Activated gamma-delta T cell treated with anti-CD3 and anti-CD28 coated beads, Interleukin-2, amount 50 U/mL, for 16 hours (primary cell): ENCODE results near the gene CDCP1.
"Not testable (repeated sequence)": the region's sequence is repeated elsewhere in the genome, so short reads cannot be mapped to it uniquely, and the experiment has no call there.

Experiments used
- DNase-seq: peaks from one replicate; pipeline ENCODE4 v3.0.0-alpha.2; 2020; ENCODE audit warnings: low read depth

Gene CDCP1

DNA sequence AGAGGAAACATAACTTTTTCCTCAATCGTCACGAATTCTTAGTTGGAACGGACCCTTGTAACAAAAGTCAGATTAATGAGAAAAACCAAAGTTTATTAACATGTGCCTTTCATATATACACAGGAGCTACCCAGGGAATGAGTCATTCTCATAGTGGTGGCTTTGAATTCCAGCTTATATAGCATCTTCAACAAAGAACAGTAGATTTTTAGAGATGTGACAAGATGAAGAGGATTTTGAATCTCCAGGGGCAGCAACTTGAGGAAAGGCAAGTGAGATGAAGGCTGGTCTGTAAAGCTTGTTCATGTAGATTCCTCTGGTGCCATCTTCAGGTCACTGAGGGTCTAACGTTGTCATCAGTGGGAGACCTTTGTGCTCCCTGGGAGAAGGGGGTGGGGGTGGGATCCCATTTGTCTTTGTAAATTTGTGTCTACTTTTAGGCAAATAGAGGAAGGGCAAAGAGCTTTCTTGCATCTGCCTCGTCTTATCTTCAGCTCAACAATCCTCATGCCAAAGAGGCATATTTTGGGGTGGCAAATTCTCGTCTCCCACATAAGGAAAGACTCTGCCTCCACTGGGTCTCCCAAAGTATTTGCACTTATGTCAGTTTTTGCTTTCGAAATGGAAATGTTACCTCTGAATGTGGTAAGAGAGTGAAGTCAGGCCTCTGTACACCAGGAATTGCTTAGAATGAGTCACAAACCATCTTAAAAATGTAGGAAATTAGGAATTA, 90.6 kb downstream of the CDCP1 start:
- DNase-seq = no peak

DNA sequence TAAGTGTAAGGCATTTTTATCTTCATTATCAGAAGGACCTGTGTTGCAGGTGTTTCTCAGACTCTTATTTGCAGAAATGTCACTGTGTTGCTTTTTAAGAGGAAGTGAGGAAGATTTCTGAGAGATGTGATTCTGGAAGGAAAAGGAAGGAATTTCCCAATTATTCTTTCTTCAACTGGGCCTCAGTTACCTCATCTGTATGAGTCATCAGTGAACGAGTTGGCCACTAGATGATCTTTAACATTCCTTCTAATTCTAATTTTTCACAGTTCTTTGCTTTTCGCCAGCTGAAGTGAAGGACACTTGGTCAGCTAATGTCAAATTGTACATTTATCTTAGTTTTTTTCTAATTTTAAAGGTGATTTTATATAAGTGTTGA, 91.2 kb downstream of the CDCP1 start:
- DNase-seq = no peak

DNA sequence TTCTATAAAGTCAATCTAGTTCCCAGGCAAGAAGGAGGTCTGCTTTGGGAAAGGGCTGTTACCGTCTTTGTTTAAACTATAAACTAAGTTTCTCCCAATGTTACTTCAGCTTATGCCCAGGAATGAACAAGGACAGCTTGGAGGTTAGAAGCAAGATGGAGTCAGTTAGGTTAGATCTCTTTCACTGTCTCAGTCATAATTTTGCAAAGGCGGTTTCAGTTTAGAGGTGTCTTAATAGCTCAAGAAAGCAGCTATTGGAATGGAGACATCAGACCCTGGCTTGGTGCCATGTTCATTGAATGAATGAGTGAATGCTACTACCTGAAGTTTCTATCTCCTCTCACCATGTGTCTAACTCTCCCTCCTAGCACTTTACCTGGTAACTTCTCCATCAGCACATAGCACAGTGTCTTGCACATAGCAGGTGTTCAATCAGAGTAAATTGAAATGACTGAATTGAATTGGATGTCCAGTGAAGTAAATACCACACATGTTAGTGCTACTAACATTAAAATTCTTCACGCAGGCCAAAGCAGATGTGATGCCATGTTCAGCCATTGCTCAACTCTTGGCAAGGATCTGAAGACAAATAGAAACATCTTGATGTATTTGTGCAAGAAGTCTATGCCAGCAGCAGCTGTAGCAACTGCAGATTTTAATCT, 91.9 kb downstream of the CDCP1 start:
- no peak for DNase-seq

DNA sequence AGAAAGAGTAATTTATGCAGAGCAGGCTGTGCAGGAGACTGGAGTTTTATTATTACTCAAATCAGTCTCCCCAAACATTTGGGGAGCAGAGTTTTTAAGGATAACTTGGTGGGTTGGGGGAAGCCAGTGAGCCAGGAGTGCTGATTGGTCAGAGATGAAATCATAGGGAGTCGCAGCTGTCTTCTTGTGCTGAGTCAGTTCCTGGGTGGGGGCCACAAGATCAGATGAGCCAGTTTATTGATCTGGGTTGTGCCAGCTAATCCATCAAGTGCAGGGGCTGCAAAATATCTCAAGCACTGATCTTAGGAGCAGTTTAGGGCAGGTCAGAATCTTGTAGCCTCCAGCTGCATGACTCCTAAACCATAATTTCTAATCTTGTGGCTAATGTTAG, 92.4 kb downstream of the CDCP1 start:
- DNase-seq = not testable (repeated sequence)

GRCh38 chr3:45051685-45052084, 94.5 kb downstream of the CDCP1 start:
- no peak for DNase-seq

DNA sequence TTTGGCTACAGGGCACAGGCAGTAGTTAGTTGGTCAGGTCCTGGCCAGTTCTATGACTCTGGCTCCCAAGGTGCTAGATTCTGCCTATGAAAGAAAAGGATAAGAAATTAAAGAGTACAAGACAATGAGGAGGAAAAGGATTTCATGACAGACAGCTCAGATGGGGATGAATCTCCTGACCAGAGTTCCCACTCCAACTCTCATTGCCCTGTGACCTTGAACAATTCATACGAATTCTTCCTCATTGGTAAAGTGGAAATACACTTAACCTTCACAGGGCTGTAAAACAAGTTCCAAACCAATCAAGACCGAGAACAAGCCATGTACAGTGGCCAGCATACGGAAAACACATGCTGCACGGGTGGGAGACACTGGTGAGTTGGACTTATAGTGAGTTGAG, 96.4 kb downstream of the CDCP1 start:
- no peak for DNase-seq

- DNase-seq = no peak
Measured at GRCh38 chr3:45048244-45048643, 97.9 kb downstream of the CDCP1 start.

- DNase-seq = no peak
Measured at GRCh38 chr3:45043728-45044299, 102.4 kb downstream of the CDCP1 start.

DNA sequence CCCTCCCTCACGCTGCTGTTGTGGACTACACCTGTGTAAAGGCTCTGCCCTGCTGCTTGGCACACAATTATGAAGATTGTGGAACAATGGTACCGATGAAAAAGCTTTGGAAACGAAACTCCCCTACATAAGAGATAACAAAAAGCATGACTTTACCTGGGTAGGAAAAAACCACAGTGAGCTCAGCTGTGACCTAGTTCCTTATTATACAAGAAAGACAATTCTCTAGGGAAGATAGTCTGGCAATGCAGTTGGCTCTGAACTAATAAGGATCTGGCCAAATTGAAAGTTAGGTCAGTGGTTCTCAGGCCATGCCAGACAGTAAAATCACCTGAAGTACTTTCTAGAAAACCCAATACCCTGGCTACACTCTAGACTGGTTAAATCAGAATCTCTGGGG, 104.0 kb downstream of the CDCP1 start:
- no peak for DNase-seq

DNA sequence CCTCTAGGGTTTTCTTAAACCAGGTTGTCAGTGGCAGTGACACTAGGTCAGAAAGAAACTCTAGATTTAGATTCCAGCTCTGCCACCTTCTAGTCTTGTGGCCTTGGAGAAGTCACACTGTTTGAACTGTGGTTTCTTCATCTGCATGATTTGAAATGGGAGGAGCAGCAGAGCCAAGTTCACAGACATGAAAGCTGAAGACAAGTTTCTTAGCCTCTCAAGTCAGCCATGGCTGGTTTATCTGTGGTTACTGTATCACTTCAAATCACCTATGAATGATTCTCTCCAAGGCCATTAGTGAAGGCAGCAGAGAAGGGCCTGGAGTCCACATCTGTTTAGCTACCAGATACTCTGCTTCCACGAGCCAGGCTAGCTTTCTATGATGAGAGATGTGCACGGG, 104.5 kb downstream of the CDCP1 start:
- DNase-seq = no peak

GRCh38 chr3:45037720-45038455, 108.3 kb downstream of the CDCP1 start:
- peak; percentile 82 for DNase-seq

- no peak for DNase-seq
Measured at GRCh38 chr3:45035441-45036301, 110.5 kb downstream of the CDCP1 start.

GRCh38 chr3:45034612-45035252, 111.4 kb downstream of the CDCP1 start:
- no peak for DNase-seq

- no peak for DNase-seq
Measured at GRCh38 chr3:45033791-45034190, 112.4 kb downstream of the CDCP1 start.
